T-helper 1 cell (primary cell): ENCODE results near the gene VMP1.
"Not testable (repeated sequence)": the region's sequence is repeated elsewhere in the genome, so short reads cannot be mapped to it uniquely, and the experiment has no call there.

Experiments used
- DNase-seq, 5 donors: peaks; one replicate each; pipeline ENCODE4 v3.0.0-alpha.2; 2012 to 2020

The VMP1 gene

GRCh38 chr17:59780548-59780947, 73.1 kb downstream of the VMP1 start:
- not testable (repeated sequence) for DNase-seq

- DNase-seq: peak in 1 of 5 donors; percentile 79
Measured at GRCh38 chr17:59783221-59784047, 76.0 kb downstream of the VMP1 start.

GRCh38 chr17:59785091-59785799, 77.8 kb downstream of the VMP1 start:
- DNase-seq: peak in 1 of 5 donors; percentile 57

GRCh38 chr17:59786213-59786535, 78.7 kb downstream of the VMP1 start:
- DNase-seq: no peak

- peak; percentile 24 to 100 (median 67) for DNase-seq
Measured at GRCh38 chr17:59786536-59787319, 79.3 kb downstream of the VMP1 start.

- not testable (repeated sequence) for DNase-seq
Measured at GRCh38 chr17:59789849-59790248, 82.4 kb downstream of the VMP1 start.

GRCh38 chr17:59790418-59790817, 83.0 kb downstream of the VMP1 start:
- not testable (repeated sequence) for DNase-seq

- DNase-seq: no peak
Measured at GRCh38 chr17:59790910-59791309, 83.5 kb downstream of the VMP1 start.

GRCh38 chr17:59791603-59792457, 84.4 kb downstream of the VMP1 start:
- no peak for DNase-seq

- not testable (repeated sequence) for DNase-seq
Measured at GRCh38 chr17:59792458-59792823, 85.0 kb downstream of the VMP1 start.

- no peak for DNase-seq
Measured at GRCh38 chr17:59793205-59793604, 85.8 kb downstream of the VMP1 start.

GRCh38 chr17:59796138-59796537, 88.7 kb downstream of the VMP1 start:
- DNase-seq: no peak

GRCh38 chr17:59796785-59797205, 89.3 kb downstream of the VMP1 start:
- no peak for DNase-seq

- DNase-seq: peak in 1 of 5 donors; percentile 38
Measured at GRCh38 chr17:59798111-59798510, 90.7 kb downstream of the VMP1 start.

GRCh38 chr17:59800530-59800942, 93.1 kb downstream of the VMP1 start:
- peak in 1 of 5 donors; percentile 40 for DNase-seq

- DNase-seq: no peak
Measured at GRCh38 chr17:59802160-59802559, 94.7 kb downstream of the VMP1 start.

GRCh38 chr17:59804901-59805465, 97.5 kb downstream of the VMP1 start:
- no peak for DNase-seq

GRCh38 chr17:59806322-59806721, 98.9 kb downstream of the VMP1 start:
- not testable (repeated sequence) for DNase-seq

GRCh38 chr17:59807892-59808509, 100.5 kb downstream of the VMP1 start:
- DNase-seq: no peak

- no peak for DNase-seq
Measured at GRCh38 chr17:59810894-59811153, 103.4 kb downstream of the VMP1 start.

- DNase-seq: no peak
Measured at GRCh38 chr17:59811209-59811608, 103.8 kb downstream of the VMP1 start.

GRCh38 chr17:59812139-59812538, 104.7 kb downstream of the VMP1 start:
- DNase-seq: no peak
